GM19463 (cell line): ENCODE measurements around the gene MYL6B.

Experiments
- ATAC-seq: cut with Tn5 transposase; IDR thresholded peaks from one replicate; pipeline ENCODE4 v1.9.1; 2021; ENCODE audit warnings: mild to moderate bottlenecking, moderate library complexity; ENCODE audit not compliant: unreplicated experiment

The MYL6B gene

GRCh38 chr12:56204275-56204674, 51.9 kb downstream of the MYL6B start:
- no peak for ATAC-seq

- ATAC-seq = no peak
Observed at GRCh38 chr12:56205445-56205844, 53.1 kb downstream of the MYL6B start.

GRCh38 chr12:56206452-56207166, 54.2 kb downstream of the MYL6B start:
- ATAC-seq = no peak
